GM12878 (cell line): ENCODE results near the gene RRBP1. TPM values are rescaled to one million over a fixed set of nuclear protein-coding genes. Genes with fewer than 3 reads are reported as not detected.

Source experiments
- ATAC-seq: fragments of 200-7000 bp; cut with Tn5 transposase; 3 replicates; pipeline ENCODE4 v1.9.1; 2020; ENCODE audit warnings: mild to moderate bottlenecking, moderate library complexity
- BruUV-seq: library from RNA; stranded (reverse); fragments of 400-500 nt; replicated peaks from 2 replicates; lab custom pipeline; 2021; lab: Mats Ljungman, UMichigan
- CTCF ChIA-PET: fragments of 300-600 bp; sonication (Branson Sonifier 250); formaldehyde crosslinking; extraction: SDS; loops from one replicate; lab custom pipeline; 2021; ENCODE audit warnings: inconsistent platforms; lab: Yijun Ruan, JAX
- POLR2A ChIA-PET: fragments of 350-600 bp; formaldehyde crosslinking; extraction: SDS; loops from one replicate; lab custom pipeline; 2021; ENCODE audit warnings: inconsistent platforms; lab: Charles Lee
- RAD21 ChIA-PET: fragments of 300-600 bp; sonication (Branson Sonifier 250); formaldehyde crosslinking; loops from one replicate; lab custom pipeline; 2023; ENCODE audit warnings: antibody characterized with exemption; ENCODE audit not compliant: unreplicated experiment; lab: Charles Lee
- SMC1A ChIA-PET: fragments of 300-600 bp; sonication (Branson Sonifier 250); formaldehyde crosslinking; loops from one replicate; lab custom pipeline; 2023; ENCODE audit not compliant: unreplicated experiment, uncharacterized antibody; lab: Charles Lee
- DNase-seq: peaks from one replicate; pipeline ENCODE4 v3.0.0-alpha.2; 2011; ENCODE audit warnings: low read depth, low spot score
- FAIRE-seq: peaks from 3 replicates; lab custom pipeline; 2011; peaks lifted over from hg19 to GRCh38; lab: Jason Lieb, UNC
- H2AFZ ChIP-seq: 2 replicates; pipeline ENCODE4 v1.6.0; 2011; ENCODE audit warnings: low read depth, low read length, control low read depth; ENCODE audit not compliant: control insufficient read depth
- H3K27ac ChIP-seq: 2 replicates; pipeline ENCODE4 v1.5.1; 2011; ENCODE audit warnings: control low read depth; ENCODE audit not compliant: control insufficient read depth, insufficient read depth
- H3K27me3 ChIP-seq, 2 experiments: replicated peaks in 1 of 2; 2 replicates each; pipeline versions ENCODE4 v1.6.0 to v1.6.1; 2011; ENCODE audit warnings: low read length in 1 of 2; ENCODE audit not compliant: control insufficient read depth in 2 of 2, insufficient read depth in 2 of 2
- H3K36me3 ChIP-seq, 2 experiments: 2 replicates each; pipeline ENCODE4 v1.5.1; 2011; ENCODE audit warnings: low read length in 1 of 2; ENCODE audit not compliant: control insufficient read depth in 2 of 2, insufficient read depth in 2 of 2
- H3K4me1 ChIP-seq: 2 replicates; pipeline ENCODE4 v1.6.1; 2011; ENCODE audit warnings: mild to moderate bottlenecking, low read length, moderate library complexity, mixed read lengths; ENCODE audit not compliant: control insufficient read depth, insufficient read depth
- H3K4me2 ChIP-seq: 2 replicates; pipeline ENCODE4 v1.6.0; 2011; ENCODE audit warnings: control low read depth; ENCODE audit not compliant: control insufficient read depth, insufficient read depth
- H3K4me3 ChIP-seq: fragments of 200-600 bp; sonication (generic); 2 replicates; pipeline ENCODE4 v1.5.1; 2016
- H3K79me2 ChIP-seq: 2 replicates; pipeline ENCODE4 v1.6.0; 2011; ENCODE audit warnings: low read length; ENCODE audit not compliant: control insufficient read depth, insufficient read depth
- H3K9ac ChIP-seq: 2 replicates; pipeline ENCODE4 v1.8.0; 2011; ENCODE audit warnings: low read length, control low read depth, mixed read lengths; ENCODE audit not compliant: control insufficient read depth, insufficient read depth
- H3K9me3 ChIP-seq: replicated peaks from 3 replicates; pipeline ENCODE4 v1.5.1; 2011; ENCODE audit warnings: mild to moderate bottlenecking, low read length; ENCODE audit not compliant: control insufficient read depth, insufficient read depth
- H4K20me1 ChIP-seq: 2 replicates; pipeline ENCODE4 v1.6.0; 2011; ENCODE audit not compliant: control insufficient read depth, insufficient read depth
- BHLHE40 ChIP-seq, 2 experiments: fragments of 450-650 bp in 1 of 2; IDR thresholded peaks; 2 replicates each; pipeline ENCODE4 v1.6.1; 2011 to 2017; ENCODE audit warnings: low read depth in 2 of 2, borderline replicate concordance in 1 of 2, improper control_type of control experiment in 1 of 2, low read length in 1 of 2, mild to moderate bottlenecking in 1 of 2
- CBFB ChIP-seq: IDR thresholded peaks from 2 replicates; pipeline ENCODE4 v1.6.1; 2016; ENCODE audit warnings: antibody characterized with exemption, low read depth
- CHD2 ChIP-seq: IDR thresholded peaks from 2 replicates; pipeline ENCODE4 v1.6.1; 2011; ENCODE audit warnings: low read depth, low read length, improper control_type of control experiment, borderline replicate concordance
- EGR1 ChIP-seq, 2 experiments: IDR thresholded peaks; 1 replicate in 1 of 2; 2 replicates in 1 of 2; pipeline ENCODE4 v1.6.1; 2011 to 2012; ENCODE audit warnings: low read depth in 2 of 2, low read length in 2 of 2, borderline replicate concordance in 1 of 2, mild to moderate bottlenecking in 1 of 2, moderate library complexity in 1 of 2
- EZH2 ChIP-seq: IDR thresholded peaks from 2 replicates; pipeline ENCODE4 v1.6.1; 2012; ENCODE audit warnings: low read depth, mild to moderate bottlenecking, control low read depth, inconsistent platforms, low read length, borderline replicate concordance; ENCODE audit not compliant: control insufficient read depth
- JUND ChIP-seq: IDR thresholded peaks from 2 replicates; pipeline ENCODE4 v1.6.1; 2012; ENCODE audit warnings: low read depth, mild to moderate bottlenecking, low read length, improper control_type of control experiment, moderate library complexity
- NR2C1 ChIP-seq: fragments of 450-650 bp; IDR thresholded peaks from 2 replicates; pipeline ENCODE4 v1.6.1; 2017; ENCODE audit warnings: antibody characterized with exemption, mild to moderate bottlenecking, moderate library complexity
- PKNOX1 ChIP-seq: fragments of 450-650 bp; IDR thresholded peaks from 2 replicates; pipeline ENCODE4 v1.6.1; 2016; ENCODE audit warnings: mild to moderate bottlenecking
- POU2F2 ChIP-seq: IDR thresholded peaks from 3 replicates; pipeline ENCODE4 v1.6.1; 2011; ENCODE audit warnings: low read depth, mild to moderate bottlenecking, low read length, borderline replicate concordance
- SRF ChIP-seq, 2 experiments: IDR thresholded peaks; 2 replicates each; pipeline ENCODE4 v1.6.1; 2011; ENCODE audit warnings: low read depth in 2 of 2, low read length in 2 of 2, mild to moderate bottlenecking in 1 of 2, moderate library complexity in 1 of 2
- YY1 ChIP-seq: IDR thresholded peaks from 2 replicates; pipeline ENCODE4 v1.6.1; 2011; ENCODE audit warnings: low read depth, mild to moderate bottlenecking, low read length
- ZBTB40 ChIP-seq: fragments of 450-650 bp; IDR thresholded peaks from 2 replicates; pipeline ENCODE4 v1.6.1; 2016; ENCODE audit warnings: mild to moderate bottlenecking, moderate library complexity, borderline replicate concordance
- ZSCAN29 ChIP-seq: fragments of 450-650 bp; IDR thresholded peaks from 2 replicates; pipeline ENCODE4 v1.6.1; 2017; ENCODE audit warnings: mild to moderate bottlenecking, moderate library complexity
- ZZZ3 ChIP-seq: IDR thresholded peaks from 2 replicates; pipeline ENCODE4 v1.6.1; 2011; ENCODE audit warnings: low read depth; ENCODE audit not compliant: control insufficient read depth, insufficient read length
- WGBS: methylation state at CpG from one replicate; pipeline ENCODE4 v1.1.6; 2016; ENCODE audit warnings: low lambda C conversion rate; ENCODE audit not compliant: insufficient replicate concordance, insufficient coverage; ENCODE audit errors: missing lambda C conversion rate; 5-methylcytosine and 5-hydroxymethylcytosine counted together
- in situ Hi-C: fragments of 300-500 bp; cut with MboI; formaldehyde crosslinking; loops from 9 replicates; pipeline ENCODE4 v1.14.3; 2018; ENCODE audit warnings: mixed read lengths
- intact Hi-C: fragments of 100-400 bp; cut with micrococcal nuclease; formaldehyde crosslinking; loops from one replicate; pipeline ENCODE4 v1.14.2; 2022; ENCODE audit not compliant: unreplicated experiment
- polyA plus RNA-seq, 11 experiments: library from polyadenylated mRNA; depleted of rRNA in 4 of 11; unstranded in 6 of 11; stranded (reverse) in 5 of 11; fragments of >200 nt; fragmentation: Nextera tagmentation in 4 of 11; fragmentation: Illumina TruSeq in 1 of 11; extraction: Ambion mirVana in 4 of 11; extraction: Trizol in 1 of 11; gene quantifications; 1 replicate in 1 of 11; 2 replicates in 10 of 11; pipeline versions ENCODE4 v1.2.1 to v1.2.3, GENCODE V29; 2011 to 2016; ENCODE audit warnings: inconsistent platforms in 2 of 11, missing spikeins in 2 of 11, low read depth in 1 of 11
- total RNA-seq, 4 experiments: library from RNA; depleted of rRNA in 3 of 4; stranded (reverse); fragments of >200 nt in 3 of 4; fragmentation: Illumina TruSeq in 1 of 4; extraction: Trizol in 1 of 4; gene quantifications; 2 replicates each; pipeline versions ENCODE4 v1.2.1 to v1.2.3, GENCODE V29; 2013 to 2021
- TF ChIP-seq, protein P1 (sequence below): IDR thresholded peaks from 2 replicates; pipeline ENCODE4 v1.6.1; 2011; ENCODE audit warnings: low read depth, mild to moderate bottlenecking, low read length, moderate library complexity, borderline replicate concordance; ENCODE audit errors: extremely low read depth
- TF ChIP-seq, protein P2 (sequence below): IDR thresholded peaks from 2 replicates; pipeline ENCODE4 v1.6.1; 2011; ENCODE audit warnings: borderline replicate concordance, low read depth, mild to moderate bottlenecking, moderate library complexity, mixed read lengths, low read length; ENCODE audit not compliant: insufficient read depth; ENCODE audit errors: extremely low read length

The RRBP1 gene
- total and polyA plus RNA-seq, 10 of the 15 experiments (the other 5 are each of a cell fraction or from before 2014, with no cell fraction given) = 1.2 to 57.4 (median 24.6) TPM

DNA sequence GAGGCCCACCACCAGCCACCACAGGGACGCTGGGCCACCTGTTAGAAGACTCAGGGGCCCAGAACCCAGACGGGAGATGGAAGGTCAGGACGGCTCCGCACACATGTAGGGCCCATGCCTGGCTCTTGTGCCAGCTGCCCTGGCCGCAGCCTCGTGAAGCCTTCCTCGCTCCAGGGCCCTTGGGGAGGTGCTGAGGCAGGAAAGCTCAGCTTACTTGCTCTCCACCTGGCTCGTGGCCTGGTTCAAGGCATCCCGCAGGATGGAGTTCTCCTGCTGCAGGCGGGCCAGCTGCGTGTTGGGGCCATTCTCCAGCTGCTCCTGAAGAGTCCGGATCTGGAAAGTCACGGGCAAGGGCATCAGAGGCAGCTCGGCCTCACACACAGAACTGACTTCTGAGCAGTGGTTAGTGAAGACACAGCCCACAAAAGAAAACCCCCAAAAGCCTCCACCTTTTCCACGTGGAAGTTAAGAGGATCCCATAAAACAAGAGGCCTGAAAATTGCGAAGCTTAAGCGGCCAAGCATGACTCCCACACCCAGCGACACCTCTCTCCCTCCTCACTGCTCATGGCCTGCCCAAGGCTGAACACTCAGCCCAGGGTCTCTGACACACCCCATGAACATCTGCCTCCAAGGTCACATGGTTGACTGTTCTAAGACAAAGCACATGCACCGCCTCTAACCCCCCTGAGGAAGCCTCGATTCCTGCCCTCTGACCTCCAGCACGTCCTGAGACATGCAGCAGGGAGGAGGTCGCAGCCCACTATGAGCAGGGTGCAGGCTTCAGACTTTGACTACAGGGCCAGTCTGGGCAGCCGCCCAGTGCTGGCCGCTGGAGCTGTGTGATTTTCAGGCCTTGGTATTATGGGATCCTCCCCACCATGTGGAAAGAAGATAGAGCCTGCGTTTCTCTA is 46.5 kb downstream of the RRBP1 start:
- no peak overlapping the region for H3K27ac ChIP-seq
- DNase-seq = no peak
- no peaks in the 10 kb centered on the region for H3K9me3 ChIP-seq
- intact Hi-C loops (no loop called here), in situ Hi-C loops (no loop called here)
- H4K20me1 ChIP-seq = no peaks in the 10 kb centered on the region
- H3K4me2 ChIP-seq = no peak overlapping the region
- RAD21 ChIA-PET = no interaction called here
- FAIRE-seq = no peak
- H3K4me3 ChIP-seq = no peak overlapping the region
- no peaks in the 10 kb centered on the region for H3K79me2 ChIP-seq
- no peak for ATAC-seq
- SMC1A ChIA-PET = no interaction called here
- H3K27me3 ChIP-seq = no peaks in the 10 kb centered on the region
- POLR2A ChIA-PET = no interaction called here
- 85% methylated on average over 25 of the region's 25 CpGs for WGBS
- CTCF ChIA-PET = no interaction called here
- H2AFZ ChIP-seq = no peak overlapping the region
- H3K9ac ChIP-seq = no peak overlapping the region
- peaks cover 18 to 21% of the 10 kb centered on the region in 2 experiments for H3K36me3 ChIP-seq
- BruUV-seq = no TSS peak
- H3K4me1 ChIP-seq = no peaks in the 10 kb centered on the region
- no peak for TF ChIP-seq ZBTB40
- no peak for TF ChIP-seq BHLHE40 (IDR thresholded peaks at IDR 0.05; ENCODE audit: borderline replicate concordance in 1 of 2, low read depth in 2 of 2, low read length in 1 of 2)
- no peak for TF ChIP-seq YY1
- TF ChIP-seq NR2C1 = no peak
- TF ChIP-seq EGR1 (IDR thresholded peaks at IDR 0.05; ENCODE audit: borderline replicate concordance in 1 of 2, low read depth in 2 of 2, low read length in 2 of 2) = no peak
- TF ChIP-seq, protein P1, sequence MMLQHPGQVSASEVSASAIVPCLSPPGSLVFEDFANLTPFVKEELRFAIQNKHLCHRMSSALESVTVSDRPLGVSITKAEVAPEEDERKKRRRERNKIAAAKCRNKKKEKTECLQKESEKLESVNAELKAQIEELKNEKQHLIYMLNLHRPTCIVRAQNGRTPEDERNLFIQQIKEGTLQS = no peak
- TF ChIP-seq POU2F2 = no peak
- TF ChIP-seq SRF (IDR thresholded peaks at IDR 0.05; ENCODE audit: low read depth in 2 of 2, low read length in 2 of 2) = no peak
- TF ChIP-seq ZZZ3 = no peak
- no peak for TF ChIP-seq CBFB
- no peak for TF ChIP-seq CHD2
- no peak for TF ChIP-seq EZH2
- no peak for TF ChIP-seq ZSCAN29
- no peak for TF ChIP-seq PKNOX1
- no peak for TF ChIP-seq JUND
- TF ChIP-seq, protein P2, sequence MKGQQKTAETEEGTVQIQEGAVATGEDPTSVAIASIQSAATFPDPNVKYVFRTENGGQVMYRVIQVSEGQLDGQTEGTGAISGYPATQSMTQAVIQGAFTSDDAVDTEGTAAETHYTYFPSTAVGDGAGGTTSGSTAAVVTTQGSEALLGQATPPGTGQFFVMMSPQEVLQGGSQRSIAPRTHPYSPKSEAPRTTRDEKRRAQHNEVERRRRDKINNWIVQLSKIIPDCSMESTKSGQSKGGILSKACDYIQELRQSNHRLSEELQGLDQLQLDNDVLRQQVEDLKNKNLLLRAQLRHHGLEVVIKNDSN = no peak
